Hypothalamus (tissue), 51 donors: ENCODE results near the gene ACTN2.

Experiments
- DNase-seq, 51 donors: peaks; one replicate each; lab custom pipeline; 2025; lab: John Stamatoyannopoulos, UW

The ACTN2 gene

GRCh38 chr1:236812334-236813030, 126.2 kb downstream of the ACTN2 start:
- DNase-seq = no peak
